Activated T-cell treated with anti-CD3 and anti-CD28 coated beads, Interleukin-2, amount 50 U/mL, for 1 hour (primary cell): Measurements from ENCODE around the gene CALML3.

ENCODE experiments used
- DNase-seq: peaks from one replicate; pipeline ENCODE4 v3.0.0-alpha.2; 2020

The CALML3 gene

GRCh38 chr10:5573968-5574641 lies 49.3 kb downstream of the CALML3 start:
- no peak for DNase-seq

GRCh38 chr10:5574642-5575131 lies 49.9 kb downstream of the CALML3 start:
- DNase-seq, result no peak

- DNase-seq, result no peak
Measured at GRCh38 chr10:5575144-5575481, 50.4 kb downstream of the CALML3 start.

- no peak for DNase-seq
Measured at GRCh38 chr10:5575482-5576153, 50.9 kb downstream of the CALML3 start.

- no peak for DNase-seq
Measured at GRCh38 chr10:5576154-5576748, 51.5 kb downstream of the CALML3 start.
